K562 (cell line): ENCODE measurements around the gene DUSP9. TPM values are rescaled to one million over a fixed set of nuclear protein-coding genes. Genes with fewer than 3 reads are reported as not detected.

Source experiments
- ATAC-seq: fragments of 200-7000 bp; cut with Tn5 transposase; 3 replicates; pipeline ENCODE4 v1.9.1; 2020; ENCODE audit warnings: moderate library complexity
- BruUV-seq: library from RNA; stranded (reverse); fragments of 400-500 nt; replicated peaks from 2 replicates; lab custom pipeline; 2021; lab: Mats Ljungman, UMichigan
- CTCF ChIA-PET: fragments of 300-600 bp; formaldehyde crosslinking; extraction: SDS; loops from one replicate; lab custom pipeline; 2021; ENCODE audit warnings: low intra/inter-chr PET ratio; lab: Yijun Ruan, JAX
- POLR2A ChIA-PET: fragments of 300-600, 350-650 bp; sonication (Branson Sonifier 250); formaldehyde crosslinking; extraction: SDS; loops from one replicate; lab custom pipeline; 2021; ENCODE audit warnings: antibody characterized with exemption, inconsistent platforms; lab: Yijun Ruan, JAX
- DNase-seq, 4 experiments: peaks; one replicate each; pipeline versions ENCODE4 v3.0.0 to v3.0.0-alpha.2; 2011 to 2018; ENCODE audit warnings: low spot score in 3 of 4, mixed read lengths in 3 of 4; ENCODE audit errors: extremely low read depth in 1 of 4
- FAIRE-seq: peaks from 2 replicates; lab custom pipeline; 2011; peaks lifted over from hg19 to GRCh38; lab: Jason Lieb, UNC
- H2AFZ ChIP-seq: 2 replicates; pipeline ENCODE4 v1.6.0; 2011; ENCODE audit warnings: low read depth, low read length, control low read depth, inconsistent platforms
- H3K27ac ChIP-seq: fragments of 200-600 bp; 3 replicates; pipeline ENCODE4 v1.8.0; 2011; ENCODE audit warnings: low read depth, mild to moderate bottlenecking, control low read depth, inconsistent platforms, low read length, moderate library complexity, mixed read lengths; ENCODE audit errors: extremely low read depth
- H3K27me3 ChIP-seq, 2 experiments: fragments of 300-600 bp in 1 of 2; 2 replicates in 1 of 2; 3 replicates in 1 of 2; pipeline versions ENCODE4 v1.6.0 to v1.8.0; 2011; ENCODE audit warnings: inconsistent platforms in 2 of 2, low read length in 2 of 2, mild to moderate bottlenecking in 1 of 2, mixed read lengths in 1 of 2, moderate library complexity in 1 of 2; ENCODE audit not compliant: control insufficient read depth in 2 of 2, insufficient read depth in 2 of 2
- H3K36me3 ChIP-seq: fragments of 300-600 bp; 3 replicates; pipeline ENCODE4 v1.8.0; 2011; ENCODE audit warnings: mild to moderate bottlenecking, low read length, inconsistent platforms; ENCODE audit not compliant: control insufficient read depth, insufficient read depth
- H3K4me1 ChIP-seq, 2 experiments: fragments of 200-600 bp in 1 of 2; replicated peaks in 1 of 2; 2 replicates in 1 of 2; 3 replicates in 1 of 2; pipeline versions ENCODE4 v1.5.1 to v1.8.0; 2011; ENCODE audit warnings: inconsistent platforms in 2 of 2, low read length in 2 of 2, mild to moderate bottlenecking in 1 of 2, mixed read lengths in 1 of 2, moderate library complexity in 1 of 2; ENCODE audit not compliant: control insufficient read depth in 2 of 2, insufficient read depth in 2 of 2
- H3K4me2 ChIP-seq: 2 replicates; pipeline ENCODE4 v1.6.1; 2011; ENCODE audit warnings: low read length, control low read depth, inconsistent platforms, mixed read lengths; ENCODE audit not compliant: insufficient read depth
- H3K4me3 ChIP-seq: fragments of 200-600 bp; sonication (generic), shearing (Covaris generic); 2 replicates; pipeline ENCODE4 v1.5.1; 2016; ENCODE audit warnings: control low read depth, inconsistent platforms
- H3K79me2 ChIP-seq: fragments of 200-600 bp; 3 replicates; pipeline ENCODE4 v1.8.0; 2011; ENCODE audit warnings: low read length, inconsistent platforms; ENCODE audit not compliant: control insufficient read depth, insufficient read depth
- H3K9ac ChIP-seq, 2 experiments: 2 replicates each; pipeline versions ENCODE4 v1.6.0 to v1.6.1; 2011; ENCODE audit warnings: low read depth in 2 of 2, low read length in 2 of 2, control low read depth in 1 of 2, inconsistent platforms in 1 of 2, mild to moderate bottlenecking in 1 of 2, mixed read lengths in 1 of 2; ENCODE audit not compliant: insufficient read depth in 1 of 2
- H3K9me1 ChIP-seq: one replicate; pipeline ENCODE4 v1.6.0; 2011; ENCODE audit warnings: inconsistent platforms, mild to moderate bottlenecking, low read length, moderate library complexity; ENCODE audit not compliant: control insufficient read depth, insufficient read depth
- H3K9me3 ChIP-seq: replicated peaks from 2 replicates; pipeline ENCODE4 v1.5.1; 2011; ENCODE audit warnings: low read depth, low read length, inconsistent platforms; ENCODE audit not compliant: control insufficient read depth, insufficient read depth
- H4K20me1 ChIP-seq: replicated peaks from 2 replicates; pipeline ENCODE4 v1.6.1; 2011; ENCODE audit warnings: low read length, inconsistent platforms, mixed read lengths; ENCODE audit not compliant: control insufficient read depth, insufficient read depth
- EWSR1 ChIP-seq: fragments of 450-650 bp; IDR thresholded peaks from 2 replicates; pipeline ENCODE4 v1.6.1; 2018; ENCODE audit warnings: borderline replicate concordance, mild to moderate bottlenecking, low read depth, moderate library complexity; ENCODE audit not compliant: partially characterized antibody
- JUNB ChIP-seq: fragments of 450-650 bp; formaldehyde crosslinking; conservative IDR thresholded peaks from 2 replicates; pipeline ENCODE4 v1.4.0; 2020; ENCODE audit warnings: mild to moderate bottlenecking
- MYBL2 ChIP-seq, 2 experiments: fragments of 450-650 bp in 1 of 2; sonication (generic) in 1 of 2; formaldehyde crosslinking in 1 of 2; IDR thresholded peaks; 2 replicates each; pipeline versions ENCODE4 v1.6.1 to v1.8.1; 2017 to 2022; ENCODE audit warnings: borderline replicate concordance in 1 of 2, inconsistent platforms in 1 of 2, low read depth in 1 of 2, mild to moderate bottlenecking in 1 of 2, missing genetic modification reagents in 1 of 2, moderate library complexity in 1 of 2
- NFATC3 ChIP-seq: fragments of 450-650 bp; IDR thresholded peaks from 2 replicates; pipeline ENCODE4 v1.6.1; 2017; ENCODE audit warnings: mild to moderate bottlenecking
- NFXL1 ChIP-seq: fragments of 450-650 bp; formaldehyde crosslinking; IDR thresholded peaks from 2 replicates; pipeline ENCODE4 v1.4.0; 2021; ENCODE audit warnings: mild to moderate bottlenecking
- RBM34 ChIP-seq: fragments of 200-400 bp; formaldehyde crosslinking; IDR thresholded peaks from 2 replicates; pipeline ENCODE4 v1.6.1; 2018; ENCODE audit warnings: low read length, borderline replicate concordance; ENCODE audit not compliant: insufficient read depth
- SETDB1 ChIP-seq: IDR thresholded peaks from one replicate; pipeline ENCODE4 v1.6.1; 2012; ENCODE audit warnings: low read length, control low read depth, inconsistent platforms
- TSHZ1 ChIP-seq: fragments of 250-450 bp; sonication (Bioruptor Pico); IDR thresholded peaks from 2 replicates; pipeline ENCODE4 v1.4.0; 2020; ENCODE audit warnings: mild to moderate bottlenecking, moderate library complexity
- YY1 ChIP-seq, 3 experiments: IDR thresholded peaks; 2 replicates each; pipeline ENCODE4 v1.6.1; 2011; ENCODE audit warnings: low read length in 2 of 3, mild to moderate bottlenecking in 2 of 3, moderate library complexity in 2 of 3, borderline replicate concordance in 1 of 3, control low read depth in 1 of 3, low read depth in 1 of 3; ENCODE audit not compliant: insufficient read depth in 3 of 3, insufficient replicate concordance in 2 of 3, control insufficient read depth in 1 of 3, insufficient read length in 1 of 3; ENCODE audit errors: extremely low read depth in 1 of 3
- ZNF655 ChIP-seq: fragments of 250-450 bp; sonication (Bioruptor Pico); IDR thresholded peaks from 2 replicates; pipeline ENCODE4 v1.5.0; 2021
- WGBS: fragments of 100-300 bp; shearing (Covaris generic); methylation state at CpG from one replicate; pipeline ENCODE4 v1.1.6; 2016; ENCODE audit warnings: low coverage, mixed read lengths; ENCODE audit not compliant: insufficient coverage; ENCODE audit errors: missing lambda C conversion rate; 5-methylcytosine and 5-hydroxymethylcytosine counted together
- in situ Hi-C: fragments of 300-500 bp; cut with MboI; formaldehyde crosslinking; loops from 4 replicates; pipeline ENCODE4 v1.15.0; 2018; ENCODE audit warnings: inconsistent platforms, mixed read lengths
- intact Hi-C: fragments of 100-400 bp; cut with micrococcal nuclease; formaldehyde crosslinking; loops from 2 replicates; pipeline ENCODE4 v1.14.2; 2022
- polyA plus RNA-seq, 8 experiments: library from polyadenylated mRNA; depleted of rRNA in 4 of 8; stranded (reverse) in 5 of 8; unstranded in 3 of 8; fragments of >200 nt; fragmentation: Nextera tagmentation in 2 of 8; fragmentation: Illumina TruSeq in 1 of 8; extraction: Ambion mirVana in 2 of 8; extraction: Trizol in 1 of 8; gene quantifications; 2 replicates each; pipeline versions ENCODE4 v1.2.1 to v1.2.3, GENCODE V29; 2011 to 2014; ENCODE audit warnings: inconsistent platforms in 1 of 8, missing spikeins in 1 of 8
- total RNA-seq, 7 experiments: library from RNA; depleted of rRNA in 6 of 7; stranded (reverse); fragments of >200 nt in 6 of 7; fragmentation: Illumina TruSeq in 2 of 7; extraction: Trizol in 2 of 7; gene quantifications; 2 replicates each; pipeline versions ENCODE4 v1.2.1 to v1.2.3, GENCODE V29; 2011 to 2021; ENCODE audit warnings: low replicate concordance in 1 of 7
- TF ChIP-seq, protein P1 (sequence below): sonication (generic); formaldehyde crosslinking; IDR thresholded peaks from 2 replicates; pipeline ENCODE4 v1.8.0; 2023; ENCODE audit warnings: mild to moderate bottlenecking, missing genetic modification reagents

The DUSP9 gene
- total and polyA plus RNA-seq, 9 of the 15 experiments (the other 6 are each of a cell fraction or from before 2014, with no cell fraction given), result 0.11 to 14.1 (median 5.5) TPM

DNA sequence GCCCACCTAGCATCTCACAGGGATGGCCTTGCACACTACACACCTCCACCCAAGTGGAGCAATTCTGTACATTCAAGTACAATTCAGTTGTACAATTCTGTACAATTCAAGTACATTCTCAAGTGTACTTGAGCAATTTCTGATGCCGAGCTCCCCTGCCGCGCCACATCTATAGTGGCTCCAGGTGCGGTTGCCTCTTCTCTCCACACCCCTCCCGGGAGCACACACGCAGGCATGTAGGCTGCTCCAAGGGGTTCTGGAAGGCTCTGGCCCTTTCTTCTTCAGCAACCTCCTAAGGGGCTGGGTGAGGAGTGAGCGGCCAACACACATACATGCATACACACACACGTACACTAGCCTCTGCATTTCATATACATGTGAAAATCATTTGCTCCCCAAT lies 18.9 kb upstream of the DUSP9 start (continued):
- no peak for TF ChIP-seq EWSR1

DNA sequence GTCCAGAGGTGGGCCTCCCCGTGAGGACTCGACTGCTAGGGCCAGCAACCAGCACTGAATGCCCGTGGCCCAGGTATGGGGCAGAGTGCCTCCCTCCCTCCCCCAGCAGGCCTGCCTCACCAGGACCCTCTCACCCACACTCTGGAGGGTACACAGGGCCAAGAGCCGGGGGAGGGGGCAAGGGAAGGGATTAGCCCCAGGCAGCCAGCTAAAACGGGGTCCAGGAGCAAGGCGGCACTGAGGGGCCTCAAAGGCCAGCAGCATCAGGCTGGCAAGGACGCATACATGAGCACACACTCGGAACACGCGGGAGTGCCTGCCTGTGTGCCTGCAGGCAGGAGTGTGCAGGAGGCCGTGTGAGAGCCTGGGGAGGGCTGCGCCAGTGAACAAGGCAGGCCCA lies 18.3 kb upstream of the DUSP9 start:
- Histone ChIP-seq H3K36me3 (no peaks in the 10 kb centered on the region), H3K4me2 (no peak overlapping the region), H3K4me1 (peaks cover 0 to 20% of the 10 kb centered on the region in 2 experiments; a peak in 2 of 5 replicates), H3K9me1 (no peaks in the 10 kb centered on the region), H3K27ac (no peak overlapping the region), H3K4me3 (no peak overlapping the region), H2AFZ (no peak overlapping the region), H4K20me1 (peaks cover 5% of the 10 kb centered on the region; the same call in 1 of the 2 replicates), H3K79me2 (no peaks in the 10 kb centered on the region), H3K9me3 (no peaks in the 10 kb centered on the region), H3K9ac (no peak overlapping the region), H3K27me3 (peaks cover 14 to 77% of the 10 kb centered on the region in 2 experiments; a peak in 3 of 5 replicates)
- no peak for ATAC-seq
- intact Hi-C loops (no loop called here), in situ Hi-C loops (no loop called here)
- no peak for DNase-seq
- WGBS, result 1% methylated on average over 10 of the region's 12 CpGs
- no peak for FAIRE-seq
- POLR2A ChIA-PET, result interaction anchor here (0.6 kb wide), 1 partner anchor 472 kb away, joined by 3 read pairs; no protein-coding TSS in a partner anchor
- CTCF ChIA-PET, result no interaction called here
- BruUV-seq, result no TSS peak
- no peak for TF ChIP-seq NFATC3
- TF ChIP-seq JUNB, result no peak
- TF ChIP-seq, protein P1, sequence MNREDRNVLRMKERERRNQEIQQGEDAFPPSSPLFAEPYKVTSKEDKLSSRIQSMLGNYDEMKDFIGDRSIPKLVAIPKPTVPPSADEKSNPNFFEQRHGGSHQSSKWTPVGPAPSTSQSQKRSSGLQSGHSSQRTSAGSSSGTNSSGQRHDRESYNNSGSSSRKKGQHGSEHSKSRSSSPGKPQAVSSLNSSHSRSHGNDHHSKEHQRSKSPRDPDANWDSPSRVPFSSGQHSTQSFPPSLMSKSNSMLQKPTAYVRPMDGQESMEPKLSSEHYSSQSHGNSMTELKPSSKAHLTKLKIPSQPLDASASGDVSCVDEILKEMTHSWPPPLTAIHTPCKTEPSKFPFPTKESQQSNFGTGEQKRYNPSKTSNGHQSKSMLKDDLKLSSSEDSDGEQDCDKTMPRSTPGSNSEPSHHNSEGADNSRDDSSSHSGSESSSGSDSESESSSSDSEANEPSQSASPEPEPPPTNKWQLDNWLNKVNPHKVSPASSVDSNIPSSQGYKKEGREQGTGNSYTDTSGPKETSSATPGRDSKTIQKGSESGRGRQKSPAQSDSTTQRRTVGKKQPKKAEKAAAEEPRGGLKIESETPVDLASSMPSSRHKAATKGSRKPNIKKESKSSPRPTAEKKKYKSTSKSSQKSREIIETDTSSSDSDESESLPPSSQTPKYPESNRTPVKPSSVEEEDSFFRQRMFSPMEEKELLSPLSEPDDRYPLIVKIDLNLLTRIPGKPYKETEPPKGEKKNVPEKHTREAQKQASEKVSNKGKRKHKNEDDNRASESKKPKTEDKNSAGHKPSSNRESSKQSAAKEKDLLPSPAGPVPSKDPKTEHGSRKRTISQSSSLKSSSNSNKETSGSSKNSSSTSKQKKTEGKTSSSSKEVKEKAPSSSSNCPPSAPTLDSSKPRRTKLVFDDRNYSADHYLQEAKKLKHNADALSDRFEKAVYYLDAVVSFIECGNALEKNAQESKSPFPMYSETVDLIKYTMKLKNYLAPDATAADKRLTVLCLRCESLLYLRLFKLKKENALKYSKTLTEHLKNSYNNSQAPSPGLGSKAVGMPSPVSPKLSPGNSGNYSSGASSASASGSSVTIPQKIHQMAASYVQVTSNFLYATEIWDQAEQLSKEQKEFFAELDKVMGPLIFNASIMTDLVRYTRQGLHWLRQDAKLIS, result no peak
- TF ChIP-seq SETDB1, result no peak
- no peak for TF ChIP-seq TSHZ1 (CRISPR knock-in tag)
- no peak for TF ChIP-seq RBM34
- no peak for TF ChIP-seq MYBL2 (IDR thresholded peaks at IDR 0.05; ENCODE audit: low read depth)
- no peak for TF ChIP-seq MYBL2 (CRISPR knock-in tag; IDR thresholded peaks at IDR 0.05; ENCODE audit: borderline replicate concordance)
- no peak for TF ChIP-seq YY1 (IDR thresholded peaks at IDR 0.05; ENCODE audit: borderline replicate concordance in 1 of 3, control insufficient read depth in 1 of 3, extremely low read depth in 1 of 3, insufficient read depth in 3 of 3, insufficient read length in 1 of 3, insufficient replicate concordance in 2 of 3, low read depth in 1 of 3, low read length in 2 of 3)
- no peak for TF ChIP-seq NFXL1
- no peak for TF ChIP-seq ZNF655
